ENCODE data around the gene PSMD1.
A peak's percentile ranks its signal among the peaks of the same experiment; 100 is the strongest.
"Not testable (repeated sequence)": the region's sequence is repeated elsewhere in the genome, so short reads cannot be mapped to it uniquely, and the experiment has no call there.

Gene PSMD1

GRCh38 chr2:231196592-231196991 lies 139.9 kb downstream of the PSMD1 start:
- Histone ChIP-seq H3K27ac (ENCODE audit: low read depth, low read length) (no peak overlapping the region), H3K27me3 (ENCODE audit: control insufficient read depth, low read length) (no peaks in the 10 kb centered on the region), H3K4me1 (ENCODE audit: control insufficient read depth, low read length) (peaks cover 12% of the 10 kb centered on the region), H3K79me2 (ENCODE audit: control insufficient read depth, low read length) (no peaks in the 10 kb centered on the region; the same call in 1 of the 2 replicates), H3K9me3 (ENCODE audit: control insufficient read depth, insufficient read depth, low read length) (no peaks in the 10 kb centered on the region), H4K20me1 (ENCODE audit: control insufficient read depth, insufficient read depth, low read depth, low read length) (no peaks in the 10 kb centered on the region), H3K4me2 (ENCODE audit: low read length) (no peak overlapping the region), H3K4me3 (ENCODE audit: low read length) (no peak overlapping the region), H3K36me3 (ENCODE audit: control insufficient read depth, low read length) (no peaks in the 10 kb centered on the region), H3K9me2 (replicated peaks; ENCODE audit: control insufficient read depth, low read length) (no peaks in the 10 kb centered on the region), H3F3A (ENCODE audit: control insufficient read depth, insufficient read depth) (no peaks in the 10 kb centered on the region)
- no peak for TF ChIP-seq CTCF (IDR thresholded peaks at IDR 0.05; ENCODE audit: low read depth, low read length, poor library complexity, severe bottlenecking)
- no peak for TF ChIP-seq EZH2phosphoT487 (IDR thresholded peaks at IDR 0.05; ENCODE audit: borderline replicate concordance, low read length)

- H3K27ac ChIP-seq (ENCODE audit: low read depth, low read length); H3K27me3 ChIP-seq (ENCODE audit: control insufficient read depth, low read length); H4K20me1 ChIP-seq (ENCODE audit: control insufficient read depth, insufficient read depth, low read depth, low read length); H3K36me3 ChIP-seq (ENCODE audit: control insufficient read depth, low read length); H3K9me2 ChIP-seq (replicated peaks; ENCODE audit: control insufficient read depth, low read length); H3K4me2 ChIP-seq (ENCODE audit: low read length); H3K9me3 ChIP-seq (ENCODE audit: control insufficient read depth, insufficient read depth, low read length); H3F3A ChIP-seq (ENCODE audit: control insufficient read depth, insufficient read depth); H3K79me2 ChIP-seq (ENCODE audit: control insufficient read depth, low read length); H3K4me3 ChIP-seq (ENCODE audit: low read length): not testable (repeated sequence)
- peaks cover 12% of the 10 kb centered on the region for H3K4me1 ChIP-seq (ENCODE audit: control insufficient read depth, low read length)
Observed at GRCh38 chr2:231197196-231197595, 140.5 kb downstream of the PSMD1 start.

GRCh38 chr2:231197706-231198290 lies 141.1 kb downstream of the PSMD1 start:
- no peaks in the 10 kb centered on the region for H3K9me3 ChIP-seq (ENCODE audit: control insufficient read depth, insufficient read depth, low read length)
- no peaks in the 10 kb centered on the region for H3K9me2 ChIP-seq (replicated peaks; ENCODE audit: control insufficient read depth, low read length)
- peaks cover 12% of the 10 kb centered on the region for H3K4me1 ChIP-seq (ENCODE audit: control insufficient read depth, low read length)
- H3K79me2 ChIP-seq (ENCODE audit: control insufficient read depth, low read length) = no peaks in the 10 kb centered on the region; the same call in 1 of the 2 replicates
- no peaks in the 10 kb centered on the region for H4K20me1 ChIP-seq (ENCODE audit: control insufficient read depth, insufficient read depth, low read depth, low read length)
- peak overlapping the region; percentile 85 for H3K4me3 ChIP-seq (ENCODE audit: low read length)
- TF ChIP-seq CTCF (IDR thresholded peaks at IDR 0.05; ENCODE audit: low read depth, low read length, poor library complexity, severe bottlenecking) = no peak
- TF ChIP-seq EZH2phosphoT487 (IDR thresholded peaks at IDR 0.05; ENCODE audit: borderline replicate concordance, low read length) = no peak
- H3F3A ChIP-seq (ENCODE audit: control insufficient read depth, insufficient read depth) = no peaks in the 10 kb centered on the region
- no peaks in the 10 kb centered on the region for H3K27me3 ChIP-seq (ENCODE audit: control insufficient read depth, low read length)
- no peaks in the 10 kb centered on the region for H3K36me3 ChIP-seq (ENCODE audit: control insufficient read depth, low read length)
- H3K27ac ChIP-seq (ENCODE audit: low read depth, low read length) = no peak overlapping the region
- H3K4me2 ChIP-seq (ENCODE audit: low read length) = peak overlapping the region; percentile 52

GRCh38 chr2:231198291-231199173 lies 141.9 kb downstream of the PSMD1 start, which contains the start of gene ARMC9:
TSS of gene ARMC9 (plus strand) at chr2:231198631. CDS start at chr2:231206239, 7,608 bp downstream.
- TF ChIP-seq CTCF (IDR thresholded peaks at IDR 0.05; ENCODE audit: low read depth, low read length, poor library complexity, severe bottlenecking) = no peak
- TF ChIP-seq EZH2phosphoT487 (IDR thresholded peaks at IDR 0.05; ENCODE audit: borderline replicate concordance, low read length) = no peak
- H3K9me2 ChIP-seq (replicated peaks; ENCODE audit: control insufficient read depth, low read length) = no peaks in the 10 kb centered on the region
- H3F3A ChIP-seq (ENCODE audit: control insufficient read depth, insufficient read depth) = no peaks in the 10 kb centered on the region
- peak within 1 kb of the TSS; percentile 52 for H3K4me2 ChIP-seq (ENCODE audit: low read length)
- H3K27me3 ChIP-seq (ENCODE audit: control insufficient read depth, low read length) = no peaks in the 10 kb centered on the region
- H3K79me2 ChIP-seq (ENCODE audit: control insufficient read depth, low read length) = no peaks in the 10 kb centered on the region; the same call in 1 of the 2 replicates
- H3K4me1 ChIP-seq (ENCODE audit: control insufficient read depth, low read length) = peaks cover 12% of the 10 kb centered on the region
- H3K9me3 ChIP-seq (ENCODE audit: control insufficient read depth, insufficient read depth, low read length) = no peaks in the 10 kb centered on the region
- no peaks in the 10 kb centered on the region for H4K20me1 ChIP-seq (ENCODE audit: control insufficient read depth, insufficient read depth, low read depth, low read length)
- H3K27ac ChIP-seq (ENCODE audit: low read depth, low read length) = no peak within 1 kb of the TSS
- H3K4me3 ChIP-seq (ENCODE audit: low read length) = peak within 1 kb of the TSS; percentile 85
- H3K36me3 ChIP-seq (ENCODE audit: control insufficient read depth, low read length) = no peaks in the 10 kb centered on the region
